Right lobe of liver (tissue), 6 donors: ENCODE data around the gene SLC5A6. TPM values are rescaled to one million over a fixed set of nuclear protein-coding genes. Genes with fewer than 3 reads are reported as not detected.

Experiments used
- ATAC-seq, 4 donors: fragments of 200-7000 bp; cut with Tn5 transposase; one replicate each; pipeline ENCODE4 v1.9.1; 2020; ENCODE audit warnings: mild to moderate bottlenecking in 4 of 4, moderate library complexity in 4 of 4
- DNase-seq, 3 donors: peaks; one replicate each; pipeline ENCODE4 v3.0.0-alpha.2; 2020
- H3K27ac ChIP-seq, 3 donors: fragments of 200-600 bp; one replicate each; pipeline ENCODE4 v1.8.0; 2022
- H3K27me3 ChIP-seq, 2 donors: fragments of 200-600 bp; one replicate each; pipeline ENCODE4 v1.8.0; 2022
- H3K36me3 ChIP-seq, 4 donors: fragments of 200-600 bp; sonication (generic) in 1 of 4; one replicate each; pipeline versions ENCODE4 v1.5.1 to v1.8.0; 2017 to 2022; ENCODE audit warnings: control low read depth in 1 of 4
- H3K4me1 ChIP-seq, 4 donors: fragments of 200-600 bp; sonication (generic) in 1 of 4; one replicate each; pipeline versions ENCODE4 v1.5.1 to v1.8.0; 2017 to 2022; ENCODE audit warnings: control low read depth in 1 of 4
- H3K4me3 ChIP-seq, 3 donors: fragments of 200-600 bp; one replicate each; pipeline ENCODE4 v1.8.0; 2022
- H3K9me3 ChIP-seq, 4 donors: fragments of 200-600 bp; sonication (generic) in 1 of 4; one replicate each; pipeline versions ENCODE4 v1.5.1 to v1.8.0; 2017 to 2022; ENCODE audit warnings: control low read depth in 1 of 4
- CTCF ChIP-seq, 4 donors: fragments of 200-600 bp in 3 of 4; fragments of 450-650 bp in 1 of 4; IDR thresholded peaks; one replicate each; pipeline versions ENCODE4 v1.5.1 to v1.8.0; 2016 to 2022; ENCODE audit warnings: antibody characterized with exemption in 4 of 4, mild to moderate bottlenecking in 2 of 4
- POLR2A ChIP-seq: fragments of 450-650 bp; IDR thresholded peaks from one replicate; pipeline ENCODE4 v1.6.1; 2017; ENCODE audit warnings: antibody characterized with exemption, mild to moderate bottlenecking
- WGBS: methylation state at CpG from one replicate; pipeline ENCODE4 v1.1.6; 2018; ENCODE audit warnings: low coverage, low lambda C conversion rate; ENCODE audit not compliant: insufficient coverage; ENCODE audit errors: missing lambda C conversion rate; 5-methylcytosine and 5-hydroxymethylcytosine counted together
- intact Hi-C, 2 donors: fragments of 100-400 bp; cut with DNase I; formaldehyde crosslinking; loops; one replicate each; pipeline versions ENCODE4 v1.11.2 to v1.14.1; 2022
- total RNA-seq, 6 experiments: library from RNA; depleted of rRNA in 2 of 6; stranded (reverse); fragments of >200 nt in 2 of 6; fragmentation: NEBNext Ultra II Directional in 3 of 6; extraction: Animal tissue kit (Norgen Biotek cat#: 25700) in 3 of 6; gene quantifications; one replicate each; pipeline versions ENCODE4 v1.1.0 to v1.2.4, GENCODE V29; 2016 to 2023
- donor health status: DM: no; HTN: yes; CAD: no.
- donor health status: DM: no; HTN: no; CAD: no.
- donor health status: DM: no; HTN: no; CAD: no.
- donor health status: DM: no; HTN: yes; CAD: no.
- donor health status: DM: no; HTN: yes; CAD: no.

The SLC5A6 gene
- total RNA-seq, 6 experiments from 2014 or later: 57.5 to 151 (median 90.3) TPM

GRCh38 chr2:27208486-27209050, 3.5 kb downstream of the SLC5A6 start:
- no peak for ATAC-seq
- H3K4me3 ChIP-seq: no peak overlapping the region
- no peak for DNase-seq
- peak overlapping the region in 1 of 3 donors; percentile 98 for H3K27ac ChIP-seq
- H3K27me3 ChIP-seq: no peaks in the 10 kb centered on the region
- H3K9me3 ChIP-seq: no peaks in the 10 kb centered on the region
- intact Hi-C loops: no loop called here
- peaks cover 0 to 18% (median 7%) of the 10 kb centered on the region in 4 donors for H3K4me1 ChIP-seq
- WGBS: 85% methylated on average over 3 of the region's 4 CpGs
- peaks cover 0 to 44% (median 16%) of the 10 kb centered on the region in 4 donors for H3K36me3 ChIP-seq
- TF ChIP-seq CTCF (IDR thresholded peaks at IDR 0.05) (no peak), POLR2A (no peak)

GRCh38 chr2:27206346-27206745, 5.7 kb downstream of the SLC5A6 start:
- H3K27ac ChIP-seq: no peak overlapping the region
- no peak overlapping the region for H3K4me3 ChIP-seq
- H3K27me3 ChIP-seq: no peaks in the 10 kb centered on the region
- peaks cover 0 to 65% (median 27%) of the 10 kb centered on the region in 4 donors for H3K36me3 ChIP-seq
- TF ChIP-seq CTCF (IDR thresholded peaks at IDR 0.05) (no peak), POLR2A (no peak)
- H3K4me1 ChIP-seq: peaks cover 0 to 11% (median 4%) of the 10 kb centered on the region in 4 donors
- intact Hi-C loops: no loop called here
- ATAC-seq: no peak
- WGBS: 96% methylated on average over 5 of the region's 6 CpGs
- DNase-seq: no peak
- H3K9me3 ChIP-seq: no peaks in the 10 kb centered on the region

- no peak for TF ChIP-seq POLR2A
- TF ChIP-seq CTCF (IDR thresholded peaks at IDR 0.05): no peak
- DNase-seq (no peak), ATAC-seq (no peak)
- no peaks in the 10 kb centered on the region for H3K27me3 ChIP-seq
- no peak overlapping the region for H3K4me3 ChIP-seq
- no peak overlapping the region for H3K27ac ChIP-seq
- 80% methylated on average over 2 of the region's 8 CpGs for WGBS
- H3K4me1 ChIP-seq: peaks cover 0 to 4% (median under 1%) of the 10 kb centered on the region in 4 donors
- intact Hi-C loops: no loop called here
- H3K9me3 ChIP-seq: no peaks in the 10 kb centered on the region
- peaks cover 0 to 70% (median 28%) of the 10 kb centered on the region in 4 donors for H3K36me3 ChIP-seq
Measured at GRCh38 chr2:27205206-27205605, 6.9 kb downstream of the SLC5A6 start.

GRCh38 chr2:27204566-27204965, 7.5 kb downstream of the SLC5A6 start:
- Histone ChIP-seq H3K36me3 (peaks cover 0 to 74% (median 28%) of the 10 kb centered on the region in 4 donors), H3K9me3 (no peaks in the 10 kb centered on the region), H3K4me1 (no peaks in the 10 kb centered on the region), H3K4me3 (no peak overlapping the region), H3K27me3 (no peaks in the 10 kb centered on the region), H3K27ac (no peak overlapping the region)
- no peak for ATAC-seq
- 90% methylated on average over 6 of the region's 8 CpGs for WGBS
- intact Hi-C loops: no loop called here
- no peak for DNase-seq
- TF ChIP-seq CTCF (IDR thresholded peaks at IDR 0.05) (no peak), POLR2A (no peak)
